Lower lobe of right lung (tissue), 2 donors: Measurements from ENCODE around the gene GDF9. TPM values are rescaled to one million over a fixed set of nuclear protein-coding genes. Genes with fewer than 3 reads are reported as not detected.

Experiments
- ATAC-seq, 2 donors: fragments of 200-7000 bp; cut with Tn5 transposase; one replicate each; pipeline ENCODE4 v1.9.1; 2020 to 2022; ENCODE audit warnings: mild to moderate bottlenecking in 2 of 2, moderate library complexity in 2 of 2
- DNase-seq: peaks from one replicate; pipeline ENCODE4 v3.0.0-alpha.2; 2020
- H3K27ac ChIP-seq: fragments of 200-600 bp; one replicate; pipeline ENCODE4 v1.8.0; 2022
- H3K27me3 ChIP-seq: fragments of 200-600 bp; one replicate; pipeline ENCODE4 v1.8.0; 2022; ENCODE audit warnings: low read depth
- H3K36me3 ChIP-seq: fragments of 200-600 bp; one replicate; pipeline ENCODE4 v1.8.0; 2022; ENCODE audit warnings: mild to moderate bottlenecking
- H3K4me1 ChIP-seq: fragments of 200-600 bp; one replicate; pipeline ENCODE4 v1.8.0; 2022
- H3K4me3 ChIP-seq: fragments of 200-600 bp; one replicate; pipeline ENCODE4 v1.8.0; 2022; ENCODE audit warnings: mild to moderate bottlenecking
- H3K9me3 ChIP-seq: fragments of 200-600 bp; one replicate; pipeline ENCODE4 v1.8.0; 2022
- intact Hi-C: fragments of 100-400 bp; cut with DNase I; formaldehyde crosslinking; loops from one replicate; pipeline ENCODE4 v1.11.0; 2022
- total RNA-seq: library from RNA; stranded (reverse); fragmentation: NEBNext Ultra II Directional; extraction: Animal tissue kit (Norgen Biotek cat#: 25700); gene quantifications from one replicate; pipeline ENCODE4 v1.2.1, GENCODE V29; 2021
- TF ChIP-seq, protein P1 (sequence below): fragments of 200-600 bp; IDR thresholded peaks from one replicate; pipeline ENCODE4 v1.8.0; 2022; ENCODE audit warnings: antibody characterized with exemption, mild to moderate bottlenecking
- donor health status: DM: no; HTN: yes; CAD: no; lungs with severe emphysema.

Gene GDF9
- total RNA-seq, 1 donor from 2014 or later, result 0.15 TPM

- H3K36me3 ChIP-seq, result no peaks in the 10 kb centered on the region
- DNase-seq, result peak; percentile 71
- no peaks in the 10 kb centered on the region for H3K27me3 ChIP-seq
- intact Hi-C loops, result no loop called here
- ATAC-seq, result peak; percentile 67 to 78
- no peaks in the 10 kb centered on the region for H3K9me3 ChIP-seq
- TF ChIP-seq, protein P1, sequence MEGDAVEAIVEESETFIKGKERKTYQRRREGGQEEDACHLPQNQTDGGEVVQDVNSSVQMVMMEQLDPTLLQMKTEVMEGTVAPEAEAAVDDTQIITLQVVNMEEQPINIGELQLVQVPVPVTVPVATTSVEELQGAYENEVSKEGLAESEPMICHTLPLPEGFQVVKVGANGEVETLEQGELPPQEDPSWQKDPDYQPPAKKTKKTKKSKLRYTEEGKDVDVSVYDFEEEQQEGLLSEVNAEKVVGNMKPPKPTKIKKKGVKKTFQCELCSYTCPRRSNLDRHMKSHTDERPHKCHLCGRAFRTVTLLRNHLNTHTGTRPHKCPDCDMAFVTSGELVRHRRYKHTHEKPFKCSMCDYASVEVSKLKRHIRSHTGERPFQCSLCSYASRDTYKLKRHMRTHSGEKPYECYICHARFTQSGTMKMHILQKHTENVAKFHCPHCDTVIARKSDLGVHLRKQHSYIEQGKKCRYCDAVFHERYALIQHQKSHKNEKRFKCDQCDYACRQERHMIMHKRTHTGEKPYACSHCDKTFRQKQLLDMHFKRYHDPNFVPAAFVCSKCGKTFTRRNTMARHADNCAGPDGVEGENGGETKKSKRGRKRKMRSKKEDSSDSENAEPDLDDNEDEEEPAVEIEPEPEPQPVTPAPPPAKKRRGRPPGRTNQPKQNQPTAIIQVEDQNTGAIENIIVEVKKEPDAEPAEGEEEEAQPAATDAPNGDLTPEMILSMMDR, result no peak
- H3K27ac ChIP-seq, result peak overlapping the region; percentile 75
- no peak overlapping the region for H3K4me3 ChIP-seq
- peaks cover 23% of the 10 kb centered on the region for H3K4me1 ChIP-seq
Measured at GRCh38 chr5:132841305-132841704, 25.0 kb downstream of the GDF9 start.

DNA sequence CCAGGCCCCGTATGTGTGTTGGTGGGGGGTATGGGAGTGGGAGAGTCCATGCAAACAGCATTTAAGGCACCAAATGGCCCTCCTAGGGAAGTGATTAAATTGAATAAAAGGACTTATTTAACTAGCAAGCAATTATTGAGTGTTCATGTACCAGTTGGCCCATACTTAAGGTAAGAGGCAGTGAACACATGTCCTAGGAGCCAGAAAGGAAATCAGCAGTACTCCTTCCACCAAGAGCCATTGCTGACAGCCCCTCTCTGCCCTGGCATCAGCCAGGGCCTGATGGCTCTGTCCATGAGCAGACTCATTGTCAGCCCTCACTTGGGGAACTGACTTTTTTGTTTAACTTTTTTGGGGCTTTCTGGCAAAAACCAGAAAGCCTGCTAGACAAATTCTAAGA, 25.4 kb downstream of the GDF9 start:
- no peaks in the 10 kb centered on the region for H3K36me3 ChIP-seq
- ATAC-seq, result peak; percentile 41 to 65
- H3K27ac ChIP-seq, result peak overlapping the region; percentile 75
- no peaks in the 10 kb centered on the region for H3K27me3 ChIP-seq
- no peaks in the 10 kb centered on the region for H3K9me3 ChIP-seq
- TF ChIP-seq, protein P1, result no peak
- intact Hi-C loops, result no loop called here
- no peak for DNase-seq
- H3K4me3 ChIP-seq, result no peak overlapping the region
- H3K4me1 ChIP-seq, result peaks cover 23% of the 10 kb centered on the region

DNA sequence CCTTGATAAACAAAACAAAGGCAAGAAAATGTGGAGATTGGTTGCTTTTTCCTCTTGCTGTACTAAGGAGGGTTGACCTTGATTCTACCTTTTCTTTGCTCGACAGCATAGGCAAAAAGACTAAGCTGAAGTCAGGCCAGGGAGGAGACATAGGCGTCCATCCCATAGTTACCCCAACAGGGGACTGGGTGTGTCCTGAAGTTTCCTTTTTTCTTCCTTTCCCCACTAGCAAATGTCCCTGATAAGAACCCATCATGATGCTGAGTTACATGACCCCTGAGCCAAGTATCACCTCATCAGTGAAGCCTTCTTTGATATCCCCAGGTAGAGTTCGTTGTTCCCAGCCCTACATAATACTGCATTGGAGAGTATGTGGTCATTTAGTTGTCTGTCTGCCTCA, 26.0 kb downstream of the GDF9 start:
- Histone ChIP-seq H3K27me3 (no peaks in the 10 kb centered on the region), H3K36me3 (no peaks in the 10 kb centered on the region), H3K4me1 (peaks cover 23% of the 10 kb centered on the region), H3K27ac (peak overlapping the region; percentile 75), H3K4me3 (no peak overlapping the region), H3K9me3 (no peaks in the 10 kb centered on the region)
- intact Hi-C loops, result no loop called here
- ATAC-seq (no peak), DNase-seq (no peak)
- TF ChIP-seq, protein P1, result no peak

GRCh38 chr5:132839426-132840301, 26.6 kb downstream of the GDF9 start:
- H3K4me1 ChIP-seq, result peaks cover 23% of the 10 kb centered on the region
- intact Hi-C loops, result no loop called here
- TF ChIP-seq, protein P1, result no peak
- DNase-seq (no peak), ATAC-seq (peak; percentile 43 to 56)
- H3K4me3 ChIP-seq, result no peak overlapping the region
- H3K27me3 ChIP-seq, result no peaks in the 10 kb centered on the region
- no peaks in the 10 kb centered on the region for H3K36me3 ChIP-seq
- no peaks in the 10 kb centered on the region for H3K9me3 ChIP-seq
- peak overlapping the region; percentile 75 for H3K27ac ChIP-seq

GRCh38 chr5:132838516-132839282, 27.6 kb downstream of the GDF9 start:
- ATAC-seq, result no peak
- Histone ChIP-seq H3K27me3 (no peaks in the 10 kb centered on the region), H3K4me3 (no peak overlapping the region), H3K36me3 (no peaks in the 10 kb centered on the region), H3K4me1 (peaks cover 23% of the 10 kb centered on the region), H3K9me3 (no peaks in the 10 kb centered on the region), H3K27ac (peak overlapping the region; percentile 75)
- intact Hi-C loops, result no loop called here
- TF ChIP-seq, protein P1, result no peak
- DNase-seq, result no peak
